ENCODE measurements around the gene GNAL.

GRCh38 chr18:11821208-11821607, 132.1 kb downstream of the GNAL start:
- TF ChIP-seq REST (IDR thresholded peaks at IDR 0.05; ENCODE audit: low read depth) (no peak), CTCF (IDR thresholded peaks at IDR 0.05 in 2 of 3, conservative IDR thresholded peaks at IDR 0.05 in 1 of 3; ENCODE audit: borderline replicate concordance in 1 of 3, insufficient read depth in 1 of 3, low read depth in 2 of 3, low read length in 2 of 3) (no peak)

Data from HCT116 (cell line).